GM19099 (cell line): ENCODE measurements around the gene TTLL5.

Experiments used
- POLR2A ChIP-seq: IDR thresholded peaks from 3 replicates; pipeline ENCODE4 v1.6.1; 2011; ENCODE audit warnings: low read depth; ENCODE audit not compliant: insufficient read length; ENCODE audit errors: extremely low read depth

The TTLL5 gene

DNA sequence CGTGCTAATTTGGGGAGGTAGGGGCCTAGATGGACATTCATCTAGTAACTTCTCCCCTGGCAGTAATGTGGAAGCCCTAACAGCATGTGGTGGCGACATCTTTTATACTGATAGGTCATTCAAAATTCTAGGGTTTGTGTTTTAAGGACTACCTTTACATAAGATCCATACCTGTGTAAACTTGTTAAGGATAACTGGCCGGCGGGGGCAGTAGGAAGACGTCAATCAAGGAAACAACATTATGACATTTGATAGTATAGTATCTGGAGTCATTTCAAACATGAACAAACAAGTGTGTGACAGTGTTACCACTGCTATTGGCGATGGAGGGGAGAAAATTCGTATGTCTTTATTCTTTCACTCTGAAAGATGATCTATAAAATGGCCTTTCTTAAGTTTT lies 120.0 kb downstream of the TTLL5 start:
- TF ChIP-seq POLR2A = no peak

DNA sequence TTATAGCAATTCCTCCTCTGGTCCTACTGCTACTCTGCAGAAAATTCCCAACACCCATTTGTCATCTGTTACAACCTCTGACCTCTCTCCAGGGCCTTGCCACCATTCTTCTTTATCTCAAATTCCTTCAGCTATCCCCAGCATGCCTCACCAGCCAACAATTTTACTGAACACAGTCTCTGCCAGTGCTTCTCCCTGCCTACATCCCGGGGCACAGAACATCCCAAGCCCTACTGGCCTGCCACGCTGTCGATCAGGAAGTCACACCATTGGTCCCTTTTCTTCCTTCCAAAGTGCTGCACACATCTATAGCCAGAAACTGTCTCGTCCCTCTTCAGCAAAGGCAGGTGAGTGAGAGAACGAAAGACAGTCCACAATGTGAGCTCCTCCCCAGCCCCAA lies 122.1 kb downstream of the TTLL5 start:
- TF ChIP-seq POLR2A = no peak

DNA sequence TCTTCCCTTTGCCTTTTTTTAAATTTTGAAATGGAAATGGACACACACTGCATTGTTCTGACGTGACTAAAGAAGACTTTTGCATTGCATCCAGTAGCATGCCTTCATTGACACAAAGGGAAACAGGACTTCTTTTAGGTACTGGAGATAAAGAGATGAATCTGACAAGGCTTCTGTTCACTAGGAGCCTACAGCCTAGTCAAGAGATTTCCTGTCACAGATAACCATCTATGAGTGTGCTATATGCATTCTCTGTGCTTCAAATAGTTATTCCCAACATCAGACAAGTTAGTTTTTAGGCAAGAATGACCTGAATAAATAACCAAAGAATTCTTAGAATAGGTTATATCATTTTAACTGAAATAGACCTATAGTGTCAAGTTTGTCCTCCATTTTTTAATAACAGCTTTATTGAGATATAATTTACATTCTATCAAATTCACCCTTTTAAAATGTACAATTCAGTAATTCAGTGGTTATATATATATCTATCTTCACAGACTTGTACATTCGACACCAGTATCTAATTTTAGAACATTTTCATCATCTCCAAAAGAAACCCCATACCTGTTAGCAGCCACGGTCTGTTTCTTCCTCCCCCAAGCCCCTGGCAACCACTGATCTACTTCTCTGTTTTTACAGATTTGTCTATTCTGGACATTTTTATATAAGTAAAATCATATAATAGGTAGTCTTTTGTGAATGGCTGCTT lies 122.7 kb downstream of the TTLL5 start:
- no peak for TF ChIP-seq POLR2A

DNA sequence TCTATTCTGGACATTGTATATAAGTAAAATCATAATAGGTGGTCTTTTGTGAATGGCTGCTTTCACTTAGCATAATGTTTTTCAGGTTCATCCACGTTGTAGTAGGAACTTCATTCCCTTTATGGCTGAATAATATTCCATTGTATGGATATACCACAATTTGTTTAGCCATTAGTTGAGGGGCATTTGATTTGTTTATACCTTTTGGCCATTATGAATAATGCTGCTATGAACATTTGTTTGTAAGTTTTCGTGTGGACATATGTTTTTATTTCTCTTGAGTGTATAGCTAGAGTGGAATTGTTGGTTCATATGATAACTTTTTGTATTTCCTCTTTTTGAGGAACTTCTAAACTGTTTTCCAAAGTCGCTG lies 123.3 kb downstream of the TTLL5 start:
- no peak for TF ChIP-seq POLR2A

DNA sequence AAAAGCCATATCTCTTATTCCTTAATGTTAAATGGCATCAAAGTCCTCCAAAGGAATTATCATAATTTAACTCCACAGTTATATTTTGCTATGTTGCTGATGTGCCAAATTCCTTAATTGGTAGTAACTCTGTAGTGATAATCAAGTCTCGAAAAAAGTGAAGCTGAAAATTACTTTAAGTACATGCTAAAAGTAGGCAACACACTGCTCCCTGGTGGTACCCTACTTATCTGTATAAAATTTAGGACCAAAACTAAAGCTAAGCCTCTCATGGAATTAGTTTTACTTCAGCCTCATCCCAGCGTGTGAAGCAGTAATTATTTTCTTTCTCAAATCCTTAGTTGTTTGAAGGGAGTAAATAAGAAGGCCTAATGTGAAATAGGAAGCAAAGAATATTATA lies 132.8 kb downstream of the TTLL5 start:
- no peak for TF ChIP-seq POLR2A

DNA sequence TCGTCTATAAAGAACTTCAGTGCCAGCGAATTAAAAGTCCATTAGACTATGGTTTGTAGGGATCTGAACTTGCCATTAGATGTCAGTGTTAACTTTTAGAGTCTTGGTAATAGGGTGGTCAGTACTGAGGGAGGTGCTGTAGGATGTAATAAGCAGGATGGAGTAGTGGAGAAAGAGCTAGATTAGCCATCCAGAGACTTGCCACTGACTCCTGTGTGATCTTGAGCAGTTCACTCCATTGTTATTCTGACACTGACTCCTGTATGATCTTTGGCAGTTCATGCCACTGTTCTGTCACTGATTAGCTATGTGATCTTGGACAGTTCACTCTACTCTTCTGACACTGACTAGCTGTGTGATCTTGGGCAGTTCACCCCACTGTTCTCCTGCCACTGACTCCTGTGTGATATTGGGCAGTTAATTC lies 133.6 kb downstream of the TTLL5 start:
- TF ChIP-seq POLR2A = no peak

DNA sequence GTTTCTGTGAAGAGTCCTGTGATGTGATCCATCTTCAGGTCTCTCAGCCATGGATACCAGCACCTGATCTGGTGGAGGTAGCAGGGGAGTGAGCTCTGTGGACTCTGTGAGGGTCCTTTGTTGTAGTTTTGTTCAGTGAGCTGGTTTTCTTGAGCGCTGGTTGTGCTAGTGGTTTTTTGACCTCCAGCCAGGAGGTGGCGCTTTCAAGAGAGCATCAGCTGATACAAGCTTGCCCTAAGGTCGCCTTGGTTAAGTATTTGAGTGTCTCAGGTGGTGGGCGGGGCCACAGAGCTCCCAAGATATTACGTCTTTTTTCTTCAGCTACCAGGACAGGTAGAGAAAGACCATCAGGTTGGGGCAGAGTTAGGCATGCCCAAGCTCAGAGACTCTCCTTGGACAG lies 139.7 kb downstream of the TTLL5 start:
- no peak for TF ChIP-seq POLR2A

DNA sequence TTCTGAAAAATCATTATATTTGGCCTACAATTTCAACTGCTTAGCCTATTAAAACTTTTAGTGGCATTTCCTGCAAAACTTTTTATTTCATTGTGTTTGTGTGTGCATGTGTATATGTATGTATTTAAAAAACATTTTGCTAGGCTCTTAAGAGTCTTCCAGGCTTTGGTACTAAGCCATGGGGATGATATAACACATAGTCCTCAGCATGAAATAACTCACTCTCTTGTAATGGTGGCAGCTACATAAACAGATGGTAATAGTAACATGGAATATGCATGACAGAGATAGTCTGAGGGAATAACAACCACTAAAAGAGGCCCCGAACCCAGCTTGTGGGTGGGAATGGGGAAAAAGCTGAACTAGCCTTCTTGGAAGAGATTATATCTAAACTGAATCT lies 141.4 kb downstream of the TTLL5 start:
- TF ChIP-seq POLR2A = no peak

DNA sequence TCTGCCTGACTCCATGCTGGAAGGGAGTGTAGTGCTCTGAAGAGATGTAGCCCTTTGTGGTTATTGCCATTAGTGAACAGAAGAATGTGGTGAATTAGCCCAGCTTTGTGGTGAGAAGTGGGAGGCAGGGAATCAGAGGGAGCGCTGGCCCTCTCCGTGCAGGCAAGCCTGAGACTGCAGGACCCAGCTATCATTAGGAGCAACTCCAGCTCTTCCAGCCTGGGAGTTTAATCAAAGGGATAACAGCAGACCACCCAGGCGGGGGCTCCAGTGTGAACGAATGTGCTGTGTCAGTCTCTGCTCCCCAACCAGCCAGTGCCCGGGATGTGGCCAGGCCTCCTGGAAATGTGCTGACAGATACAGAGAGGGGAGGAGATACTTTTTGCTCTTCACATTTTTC lies 142.7 kb downstream of the TTLL5 start:
- TF ChIP-seq POLR2A = no peak

DNA sequence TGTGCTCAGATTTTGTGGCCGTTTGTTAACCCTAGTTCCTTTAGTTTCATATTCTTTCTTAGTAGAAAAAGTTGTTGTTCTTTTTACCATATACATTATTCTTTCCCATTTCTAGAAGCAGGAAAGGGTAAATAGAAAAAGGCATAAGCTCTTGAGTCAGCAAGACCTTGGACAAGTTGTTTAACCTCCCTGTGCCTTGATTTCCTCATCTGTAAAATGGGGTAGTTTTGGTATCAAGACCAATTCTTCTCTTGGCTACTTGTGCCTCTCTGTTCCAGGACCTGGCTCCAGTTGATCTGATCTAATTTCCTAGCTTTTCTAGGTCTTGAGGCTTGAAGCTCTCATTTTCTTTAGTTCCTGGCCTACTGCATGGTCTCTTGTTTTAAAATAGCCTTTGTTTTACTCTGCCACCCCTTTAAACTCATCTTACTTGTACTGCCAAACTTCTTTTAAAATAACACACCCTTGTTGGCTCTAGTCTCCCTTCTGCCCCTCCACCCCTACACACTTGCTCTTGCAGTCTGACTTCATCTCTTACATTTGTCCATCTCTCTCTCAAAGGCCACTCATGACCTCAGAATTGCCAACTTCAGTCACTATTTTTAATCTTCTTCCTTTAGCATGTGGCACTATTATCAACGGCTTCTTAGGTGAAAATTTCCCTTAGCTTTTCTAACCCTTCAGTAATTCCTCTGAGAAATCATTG lies 143.7 kb downstream of the TTLL5 start:
- TF ChIP-seq POLR2A = no peak

DNA sequence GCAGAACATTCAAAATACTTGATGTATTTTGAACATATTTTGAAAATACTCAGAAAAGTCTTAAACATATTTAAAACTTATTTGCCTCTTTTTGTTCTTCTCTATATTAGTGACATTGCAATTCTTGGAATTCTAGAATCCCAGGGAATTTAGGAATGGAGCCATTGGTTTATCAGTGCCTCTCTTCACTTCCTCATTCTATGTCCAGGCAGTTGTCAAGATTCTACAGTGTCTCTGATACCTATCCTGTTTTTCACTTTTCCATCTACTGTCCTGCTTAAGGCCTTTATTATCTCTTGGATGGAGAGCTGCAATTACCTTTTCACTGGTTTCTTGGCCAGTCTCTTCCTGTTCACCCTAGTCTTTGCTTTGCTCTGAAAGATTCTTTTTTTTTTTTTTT lies 144.6 kb downstream of the TTLL5 start:
- no peak for TF ChIP-seq POLR2A

DNA sequence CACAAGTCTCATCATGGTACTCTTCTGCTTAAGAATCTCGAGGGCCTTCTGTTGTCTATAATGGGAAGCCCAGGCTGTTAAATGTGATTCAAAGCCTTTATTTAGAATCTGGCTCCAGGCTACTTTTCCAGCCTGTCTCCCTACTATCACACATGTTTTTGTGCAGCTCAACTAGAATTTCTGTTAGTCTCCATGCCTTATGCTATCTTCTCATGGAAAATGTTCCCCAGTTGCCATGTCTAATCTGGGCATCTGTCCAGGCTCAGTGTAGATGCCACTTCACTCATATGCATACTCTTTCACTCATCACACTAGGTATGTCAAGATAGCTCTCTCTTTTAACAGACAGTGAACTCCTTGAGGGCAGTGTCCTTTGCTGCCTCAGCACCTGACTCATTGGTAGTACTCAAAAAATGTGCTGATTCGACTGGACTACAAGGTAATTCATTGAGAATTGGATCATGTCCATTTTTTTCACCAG lies 145.3 kb downstream of the TTLL5 start:
- no peak for TF ChIP-seq POLR2A

DNA sequence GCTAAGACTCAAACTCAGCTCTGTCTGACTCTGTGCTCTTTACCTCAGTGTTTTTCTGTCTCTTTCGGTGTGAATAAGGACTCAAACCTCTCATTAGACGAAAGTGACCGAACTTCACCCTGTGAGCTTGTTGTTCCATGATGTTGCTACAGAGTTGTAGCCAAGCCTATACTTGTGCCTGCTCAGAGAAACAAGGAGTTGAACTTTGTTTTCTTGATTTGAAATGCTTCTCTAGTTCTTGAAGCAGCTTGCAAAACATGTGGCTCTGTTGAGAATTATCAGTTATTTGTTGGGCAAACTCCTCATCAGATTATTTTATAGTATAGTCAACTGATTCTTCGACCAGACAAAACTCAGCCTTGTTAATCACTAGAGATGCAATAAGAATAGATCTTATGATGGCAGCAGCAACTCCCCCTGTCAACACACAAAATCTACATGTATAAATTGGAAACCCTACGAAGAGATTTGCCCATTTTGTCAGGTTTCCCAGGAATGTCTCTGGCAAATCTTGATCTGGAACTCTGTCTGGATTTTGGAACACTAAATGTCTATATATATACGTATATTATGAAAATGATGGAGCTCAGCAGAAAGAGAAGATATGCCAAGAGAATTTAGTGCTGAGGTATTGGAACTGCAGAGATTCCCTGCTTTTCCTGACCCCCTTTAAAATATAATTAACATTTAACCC lies 146.8 kb downstream of the TTLL5 start:
- TF ChIP-seq POLR2A = no peak

DNA sequence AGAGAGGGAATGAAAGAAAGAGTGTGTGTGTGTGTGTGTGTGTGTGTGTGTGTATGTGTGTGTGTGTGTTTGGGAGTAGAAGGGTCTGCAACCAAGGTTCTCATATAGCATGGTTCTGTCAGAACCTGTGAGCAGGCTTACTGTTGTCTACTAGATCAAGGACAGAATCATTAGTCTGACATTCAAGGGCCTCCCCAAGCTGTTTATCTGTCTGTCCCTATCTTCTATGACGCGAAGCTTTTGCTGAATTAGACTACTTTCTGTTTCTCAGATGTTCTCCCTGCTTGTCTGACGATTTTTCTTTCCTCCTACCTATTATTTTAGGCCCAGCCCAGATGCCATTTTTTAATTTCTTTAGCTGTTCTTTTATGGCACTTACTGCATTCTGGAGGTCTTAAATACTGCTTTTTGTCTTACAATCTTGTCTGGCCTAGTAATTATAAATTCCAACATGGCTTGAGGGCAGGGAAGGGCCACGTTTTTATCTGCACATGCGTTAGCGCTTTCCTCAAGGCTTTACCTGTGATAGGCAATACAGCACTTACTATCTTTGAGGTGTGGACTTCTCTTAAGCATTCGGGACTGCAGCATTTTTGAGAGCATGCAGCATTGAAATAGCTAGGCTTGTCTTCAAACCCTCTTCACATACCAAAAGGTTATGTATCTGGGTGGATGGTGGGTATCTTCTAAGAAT lies 150.2 kb downstream of the TTLL5 start:
- no peak for TF ChIP-seq POLR2A

DNA sequence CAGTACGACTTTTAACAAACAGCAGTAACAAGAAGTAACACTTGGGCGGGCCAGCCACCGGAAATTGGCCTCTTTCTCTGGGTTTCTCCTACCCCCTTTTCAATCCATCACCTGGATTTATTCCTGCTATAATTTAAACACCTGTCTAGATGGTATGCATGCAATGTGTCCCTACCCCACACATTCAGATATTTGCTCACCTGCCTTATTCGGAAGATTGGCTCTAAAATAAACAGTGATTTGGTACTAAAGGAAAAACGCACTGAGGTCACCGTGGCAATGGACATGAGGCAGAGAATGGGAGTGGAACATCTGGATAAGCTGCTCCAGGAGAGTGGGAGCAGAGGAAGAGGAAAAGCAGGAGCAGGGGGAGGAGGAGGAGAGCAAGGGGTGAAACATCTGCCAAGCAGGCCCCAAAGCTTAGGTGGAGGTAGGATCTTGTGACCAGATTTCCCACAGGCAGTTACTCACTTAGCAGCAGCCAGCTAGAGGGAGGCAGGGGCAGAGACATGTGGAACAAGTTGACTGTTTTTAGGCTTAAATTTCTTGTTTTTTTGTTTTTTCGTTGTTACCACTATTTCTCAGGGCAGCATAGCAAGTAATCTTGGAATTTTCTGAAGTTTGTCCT lies 150.9 kb downstream of the TTLL5 start:
- TF ChIP-seq POLR2A = no peak
